NOMO-1 (cell line): ENCODE data around the gene ATAD3A.
"Not testable (repeated sequence)": the region's sequence is repeated elsewhere in the genome, so short reads cannot be mapped to it uniquely, and the experiment has no call there.

Experiments
- DNase-seq, 2 experiments: peaks; one replicate each; lab custom pipeline; 2025; ENCODE audit not compliant: unreplicated experiment in 2 of 2; lab: John Stamatoyannopoulos, UW

ATAD3A gene

GRCh38 chr1:1489231-1489630 lies 22.7 kb upstream of the ATAD3A start:
- no peak for DNase-seq

- no peak for DNase-seq
Observed at GRCh38 chr1:1489861-1490260, 22.1 kb upstream of the ATAD3A start.

- no peak for DNase-seq
Observed at GRCh38 chr1:1490633-1491230, 21.2 kb upstream of the ATAD3A start.

- no peak for DNase-seq
Observed at GRCh38 chr1:1491601-1492000, 20.4 kb upstream of the ATAD3A start.

GRCh38 chr1:1494311-1494710 lies 17.7 kb upstream of the ATAD3A start:
- DNase-seq, result not testable (repeated sequence)

- not testable (repeated sequence) for DNase-seq
Observed at GRCh38 chr1:1495461-1495975, 16.4 kb upstream of the ATAD3A start.

- peak; percentile 57 to 60 for DNase-seq
Observed at GRCh38 chr1:1504777-1505365, 7.1 kb upstream of the ATAD3A start.

GRCh38 chr1:1505366-1505798 lies 6.6 kb upstream of the ATAD3A start:
- peak in 1 of 2 experiments; percentile 40 for DNase-seq

GRCh38 chr1:1505801-1506200 lies 6.2 kb upstream of the ATAD3A start:
- DNase-seq, result not testable (repeated sequence)

- DNase-seq, result no peak
Observed at GRCh38 chr1:1507305-1507704, 4.7 kb upstream of the ATAD3A start.

- DNase-seq, result not testable (repeated sequence)
Observed at GRCh38 chr1:1508775-1509464, 3.0 kb upstream of the ATAD3A start.

- DNase-seq, result not testable (repeated sequence)
Observed at GRCh38 chr1:1509465-1509850, 2.5 kb upstream of the ATAD3A start.

- no peak for DNase-seq
Observed at GRCh38 chr1:1510912-1511532, 940 bp upstream of the ATAD3A start.

- not testable (repeated sequence) for DNase-seq
Observed at GRCh38 chr1:1512425-1512824, 463 bp downstream of the ATAD3A start.

- DNase-seq, result not testable (repeated sequence)
Observed at GRCh38 chr1:1513675-1514074, 1.7 kb downstream of the ATAD3A start.

- DNase-seq, result not testable (repeated sequence)
Observed at GRCh38 chr1:1514376-1514775, 2.4 kb downstream of the ATAD3A start.

- DNase-seq, result not testable (repeated sequence)
Observed at GRCh38 chr1:1516923-1517322, 5.0 kb downstream of the ATAD3A start.

- DNase-seq, result no peak
Observed at GRCh38 chr1:1517973-1518620, 6.1 kb downstream of the ATAD3A start.

GRCh38 chr1:1518621-1519007 lies 6.7 kb downstream of the ATAD3A start:
- not testable (repeated sequence) for DNase-seq

- not testable (repeated sequence) for DNase-seq
Observed at GRCh38 chr1:1519805-1520505, 8.0 kb downstream of the ATAD3A start.
